HEK293 (cell line): ENCODE data around the gene CCDC175.
A peak's percentile ranks its signal among the peaks of the same experiment; 100 is the strongest.

Experiments used
- CTCF ChIA-PET: fragments of 350-600 bp; formaldehyde crosslinking; extraction: SDS; loops from one replicate; lab custom pipeline; 2021; ENCODE audit warnings: antibody characterized with exemption; lab: Yijun Ruan, JAX
- POLR2A ChIA-PET: fragments of 300-600 bp; formaldehyde crosslinking; extraction: SDS; loops from one replicate; lab custom pipeline; 2020; ENCODE audit warnings: antibody characterized with exemption, inconsistent platforms; lab: Yijun Ruan, JAX
- H3K27ac ChIP-seq: fragments of 200-500 bp; sonication (Bioruptor generic); 2 replicates; pipeline ENCODE4 v1.5.1; 2014; ENCODE audit warnings: low read depth, low read length, control low read depth, inconsistent platforms; ENCODE audit errors: extremely low read depth
- H3K36me3 ChIP-seq, 2 experiments: fragments of 200-500 bp in 1 of 2; sonication (Bioruptor generic) in 1 of 2; 1 replicate in 1 of 2; 2 replicates in 1 of 2; pipeline ENCODE4 v1.5.1; 2014 to 2017; ENCODE audit warnings: inconsistent platforms in 2 of 2, low read length in 2 of 2; ENCODE audit not compliant: control insufficient read depth in 2 of 2, insufficient read depth in 1 of 2
- H3K4me1 ChIP-seq: fragments of 200-500 bp; sonication (Bioruptor generic); 2 replicates; pipeline ENCODE4 v1.5.1; 2014; ENCODE audit warnings: mild to moderate bottlenecking, low read length, inconsistent platforms; ENCODE audit not compliant: control insufficient read depth, insufficient read depth
- H3K4me3 ChIP-seq: 2 replicates; pipeline ENCODE4 v1.5.1; 2011; ENCODE audit warnings: low read depth, mild to moderate bottlenecking, control low read depth, low read length, moderate library complexity
- H3K9me3 ChIP-seq: fragments of 200-500 bp; sonication (Bioruptor generic); 2 replicates; pipeline ENCODE4 v1.5.1; 2014; ENCODE audit warnings: low read depth, low read length, inconsistent platforms; ENCODE audit not compliant: control insufficient read depth, insufficient read depth
- BCL11B ChIP-seq: fragments of 450-650 bp; formaldehyde crosslinking; IDR thresholded peaks from 2 replicates; pipeline ENCODE4 v1.5.1; 2016; ENCODE audit warnings: low read depth, missing biosample characterization, missing genetic modification characterization
- SP2 ChIP-seq: fragments of 450-650 bp; formaldehyde crosslinking; IDR thresholded peaks from 2 replicates; pipeline ENCODE4 v1.5.1; 2016; ENCODE audit warnings: missing biosample characterization, missing genetic modification characterization
- ZBTB20 ChIP-seq: fragments of 450-650 bp; formaldehyde crosslinking; IDR thresholded peaks from 2 replicates; pipeline ENCODE4 v1.5.1; 2016; ENCODE audit warnings: missing biosample characterization, missing genetic modification characterization
- ZBTB48 ChIP-seq: fragments of 450-650 bp; formaldehyde crosslinking; IDR thresholded peaks from 2 replicates; pipeline ENCODE4 v1.5.1; 2016; ENCODE audit warnings: missing biosample characterization, missing genetic modification characterization
- ZNF138 ChIP-seq: fragments of 450-650 bp; formaldehyde crosslinking; IDR thresholded peaks from 2 replicates; pipeline ENCODE4 v1.5.1; 2016; ENCODE audit warnings: missing biosample characterization, missing genetic modification characterization, borderline replicate concordance
- ZNF140 ChIP-seq: fragments of 450-650 bp; formaldehyde crosslinking; IDR thresholded peaks from 2 replicates; pipeline ENCODE4 v1.5.1; 2016; ENCODE audit warnings: missing biosample characterization, missing genetic modification characterization
- ZNF211 ChIP-seq: fragments of 450-650 bp; formaldehyde crosslinking; IDR thresholded peaks from 2 replicates; pipeline ENCODE4 v1.5.1; 2016; ENCODE audit warnings: low read depth, missing biosample characterization, missing genetic modification characterization
- ZNF324 ChIP-seq: fragments of 450-650 bp; formaldehyde crosslinking; IDR thresholded peaks from 2 replicates; pipeline ENCODE4 v1.5.1; 2016; ENCODE audit warnings: missing biosample characterization, missing genetic modification characterization
- ZNF335 ChIP-seq: fragments of 450-650 bp; formaldehyde crosslinking; conservative IDR thresholded peaks from 2 replicates; pipeline ENCODE4 v1.5.1; 2016; ENCODE audit warnings: missing biosample characterization, missing genetic modification characterization
- ZNF350 ChIP-seq: fragments of 450-650 bp; formaldehyde crosslinking; IDR thresholded peaks from 2 replicates; pipeline ENCODE4 v1.5.0; 2017; ENCODE audit warnings: missing biosample characterization, mild to moderate bottlenecking, missing genetic modification characterization
- ZNF555 ChIP-seq: fragments of 450-650 bp; formaldehyde crosslinking; conservative IDR thresholded peaks from 2 replicates; pipeline ENCODE4 v1.5.1; 2017; ENCODE audit warnings: missing biosample characterization, mild to moderate bottlenecking, missing genetic modification characterization, inconsistent platforms
- ZNF654 ChIP-seq: fragments of 450-650 bp; formaldehyde crosslinking; IDR thresholded peaks from 2 replicates; pipeline ENCODE4 v1.5.1; 2016; ENCODE audit warnings: low read depth, missing biosample characterization, missing genetic modification characterization
- ZNF658 ChIP-seq: fragments of 450-650 bp; formaldehyde crosslinking; IDR thresholded peaks from 2 replicates; pipeline ENCODE4; 2016; ENCODE audit warnings: missing biosample characterization, missing genetic modification characterization
- ZNF660 ChIP-seq: fragments of 450-650 bp; IDR thresholded peaks from 2 replicates; pipeline ENCODE4 v1.5.1; 2018; ENCODE audit warnings: missing biosample characterization, mild to moderate bottlenecking, missing genetic modification characterization
- TF ChIP-seq, protein P1 (sequence below): fragments of 450-650 bp; formaldehyde crosslinking; IDR thresholded peaks from 2 replicates; pipeline ENCODE4 v1.5.1; 2017; ENCODE audit warnings: missing biosample characterization, missing genetic modification characterization
- TF ChIP-seq, protein P2 (sequence below): fragments of 450-650 bp; formaldehyde crosslinking; IDR thresholded peaks from 2 replicates; pipeline ENCODE4 v1.5.1; 2016; ENCODE audit warnings: missing biosample characterization, missing genetic modification characterization
- TF ChIP-seq, protein P3 (sequence below): fragments of 450-650 bp; formaldehyde crosslinking; IDR thresholded peaks from 2 replicates; pipeline ENCODE4 v1.5.1; 2016; ENCODE audit warnings: missing biosample characterization, missing genetic modification characterization, low read depth
- TF ChIP-seq, protein P4 (sequence below): fragments of 450-650 bp; formaldehyde crosslinking; IDR thresholded peaks from 2 replicates; pipeline ENCODE4 v1.5.1; 2016; ENCODE audit warnings: missing biosample characterization, missing genetic modification characterization
- TF ChIP-seq, protein P5 (sequence below): fragments of 450-650 bp; formaldehyde crosslinking; IDR thresholded peaks from 2 replicates; pipeline ENCODE4 v1.5.1; 2016; ENCODE audit warnings: missing biosample characterization, missing genetic modification characterization

CCDC175 gene

DNA sequence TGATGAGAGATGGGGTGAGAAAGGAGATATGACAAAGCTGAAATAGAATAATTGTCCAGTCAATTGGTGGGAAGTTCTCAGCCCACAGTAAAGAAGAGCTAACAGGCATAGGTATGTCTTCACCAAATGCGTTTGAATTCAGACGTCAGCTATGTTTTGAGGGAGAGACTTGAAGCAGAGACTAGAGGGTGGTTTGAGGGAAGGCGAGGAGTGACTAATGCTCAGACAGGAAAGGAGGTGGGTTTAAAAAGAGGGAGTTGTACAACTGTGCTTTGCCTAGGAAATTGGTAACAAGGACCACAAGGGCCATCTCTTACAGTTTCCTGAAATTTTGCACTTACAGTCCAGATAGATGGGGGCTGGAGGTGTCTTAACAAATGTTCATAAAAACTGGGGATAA, 85.9 kb downstream of the CCDC175 start:
- ChIA-PET CTCF (interaction anchor here (0.6 to 0.8 kb wide), 2 partner anchors 10 to 86 kb away, joined by 4 to 5 read pairs; partner anchors contain the start of gene CCDC175), POLR2A (no interaction called here)
- Histone ChIP-seq H3K9me3 (no peaks in the 10 kb centered on the region), H3K27ac (no peak overlapping the region), H3K36me3 (peaks cover 65 to 69% of the 10 kb centered on the region in 2 experiments), H3K4me3 (no peak overlapping the region), H3K4me1 (0 out of 2 replicates have a peak, but pooled peaks cover 3% of the 10 kb centered on the region)
- TF ChIP-seq, protein P1, sequence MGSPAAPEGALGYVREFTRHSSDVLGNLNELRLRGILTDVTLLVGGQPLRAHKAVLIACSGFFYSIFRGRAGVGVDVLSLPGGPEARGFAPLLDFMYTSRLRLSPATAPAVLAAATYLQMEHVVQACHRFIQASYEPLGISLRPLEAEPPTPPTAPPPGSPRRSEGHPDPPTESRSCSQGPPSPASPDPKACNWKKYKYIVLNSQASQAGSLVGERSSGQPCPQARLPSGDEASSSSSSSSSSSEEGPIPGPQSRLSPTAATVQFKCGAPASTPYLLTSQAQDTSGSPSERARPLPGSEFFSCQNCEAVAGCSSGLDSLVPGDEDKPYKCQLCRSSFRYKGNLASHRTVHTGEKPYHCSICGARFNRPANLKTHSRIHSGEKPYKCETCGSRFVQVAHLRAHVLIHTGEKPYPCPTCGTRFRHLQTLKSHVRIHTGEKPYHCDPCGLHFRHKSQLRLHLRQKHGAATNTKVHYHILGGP = no peak
- no peak for TF ChIP-seq ZNF211
- TF ChIP-seq ZNF140 (tag by site-specific recombination) = no peak
- TF ChIP-seq ZNF555 (tag by site-specific recombination) = no peak
- no peak for TF ChIP-seq ZNF138 (tag by site-specific recombination)
- TF ChIP-seq, protein P2, sequence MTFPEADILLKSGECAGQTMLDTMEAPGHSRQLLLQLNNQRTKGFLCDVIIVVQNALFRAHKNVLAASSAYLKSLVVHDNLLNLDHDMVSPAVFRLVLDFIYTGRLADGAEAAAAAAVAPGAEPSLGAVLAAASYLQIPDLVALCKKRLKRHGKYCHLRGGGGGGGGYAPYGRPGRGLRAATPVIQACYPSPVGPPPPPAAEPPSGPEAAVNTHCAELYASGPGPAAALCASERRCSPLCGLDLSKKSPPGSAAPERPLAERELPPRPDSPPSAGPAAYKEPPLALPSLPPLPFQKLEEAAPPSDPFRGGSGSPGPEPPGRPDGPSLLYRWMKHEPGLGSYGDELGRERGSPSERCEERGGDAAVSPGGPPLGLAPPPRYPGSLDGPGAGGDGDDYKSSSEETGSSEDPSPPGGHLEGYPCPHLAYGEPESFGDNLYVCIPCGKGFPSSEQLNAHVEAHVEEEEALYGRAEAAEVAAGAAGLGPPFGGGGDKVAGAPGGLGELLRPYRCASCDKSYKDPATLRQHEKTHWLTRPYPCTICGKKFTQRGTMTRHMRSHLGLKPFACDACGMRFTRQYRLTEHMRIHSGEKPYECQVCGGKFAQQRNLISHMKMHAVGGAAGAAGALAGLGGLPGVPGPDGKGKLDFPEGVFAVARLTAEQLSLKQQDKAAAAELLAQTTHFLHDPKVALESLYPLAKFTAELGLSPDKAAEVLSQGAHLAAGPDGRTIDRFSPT (tag by site-specific recombination) = no peak
- TF ChIP-seq, protein P3, sequence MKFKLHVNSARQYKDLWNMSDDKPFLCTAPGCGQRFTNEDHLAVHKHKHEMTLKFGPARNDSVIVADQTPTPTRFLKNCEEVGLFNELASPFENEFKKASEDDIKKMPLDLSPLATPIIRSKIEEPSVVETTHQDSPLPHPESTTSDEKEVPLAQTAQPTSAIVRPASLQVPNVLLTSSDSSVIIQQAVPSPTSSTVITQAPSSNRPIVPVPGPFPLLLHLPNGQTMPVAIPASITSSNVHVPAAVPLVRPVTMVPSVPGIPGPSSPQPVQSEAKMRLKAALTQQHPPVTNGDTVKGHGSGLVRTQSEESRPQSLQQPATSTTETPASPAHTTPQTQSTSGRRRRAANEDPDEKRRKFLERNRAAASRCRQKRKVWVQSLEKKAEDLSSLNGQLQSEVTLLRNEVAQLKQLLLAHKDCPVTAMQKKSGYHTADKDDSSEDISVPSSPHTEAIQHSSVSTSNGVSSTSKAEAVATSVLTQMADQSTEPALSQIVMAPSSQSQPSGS = no peak

DNA sequence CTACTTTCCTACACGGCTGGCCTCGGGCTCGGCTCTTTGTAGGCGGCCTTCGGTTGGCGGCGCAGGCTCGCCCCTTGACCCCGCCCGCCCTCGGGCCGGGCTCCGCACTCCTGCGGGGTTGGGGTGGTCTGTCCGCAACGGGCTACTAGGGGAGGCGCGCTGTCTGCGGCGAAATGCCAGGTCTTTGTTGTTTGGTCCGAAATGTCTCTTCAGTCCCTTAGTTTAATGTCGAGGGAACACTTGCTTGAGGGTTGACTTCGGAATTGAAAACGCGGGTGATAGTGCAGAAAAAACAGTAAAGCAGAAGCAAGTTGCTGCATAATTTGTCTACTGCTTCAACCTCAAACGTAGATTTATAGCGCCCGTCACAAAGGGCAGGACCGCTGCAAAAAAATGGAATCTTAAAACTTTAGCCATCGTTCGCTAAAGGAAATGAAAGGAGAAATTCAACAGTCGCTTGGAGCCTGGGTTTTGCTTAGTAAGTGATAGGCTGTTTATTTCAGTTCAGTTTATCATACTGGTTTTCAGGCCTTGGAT, 91.9 kb downstream of the CCDC175 start:
- H3K27ac ChIP-seq = peak overlapping the region; percentile 84
- H3K4me1 ChIP-seq = 0 out of 2 replicates have a peak, but pooled peaks cover 3% of the 10 kb centered on the region
- POLR2A ChIA-PET = interaction anchor here (0.8 to 2.4 kb wide), 10 partner anchors 9 to 764 kb away, joined by 3 to 18 read pairs (median 3); partner anchors contain the start of genes DAAM1, DHRS7, GPR135 and LRRC9
- TF ChIP-seq ZNF654 (no peak), ZBTB20 (0 out of 2 replicates have a peak, but pooled peaks have one; percentile 28), BCL11B (peak; percentile 75; the same call in 1 of the 2 replicates), ZNF660 (tag by site-specific recombination) (0 out of 2 replicates have a peak, but pooled peaks have one; percentile 17), ZNF658 (tag by site-specific recombination) (no peak), ZNF324 (no peak), ZNF335 (tag by site-specific recombination) (0 out of 2 replicates have a peak, but pooled peaks have one; percentile 71), ZBTB48 (peak; percentile 45; the same call in 1 of the 2 replicates), SP2 (tag by site-specific recombination) (peak; percentile 56), ZNF350 (no peak)
- TF ChIP-seq, protein P4, sequence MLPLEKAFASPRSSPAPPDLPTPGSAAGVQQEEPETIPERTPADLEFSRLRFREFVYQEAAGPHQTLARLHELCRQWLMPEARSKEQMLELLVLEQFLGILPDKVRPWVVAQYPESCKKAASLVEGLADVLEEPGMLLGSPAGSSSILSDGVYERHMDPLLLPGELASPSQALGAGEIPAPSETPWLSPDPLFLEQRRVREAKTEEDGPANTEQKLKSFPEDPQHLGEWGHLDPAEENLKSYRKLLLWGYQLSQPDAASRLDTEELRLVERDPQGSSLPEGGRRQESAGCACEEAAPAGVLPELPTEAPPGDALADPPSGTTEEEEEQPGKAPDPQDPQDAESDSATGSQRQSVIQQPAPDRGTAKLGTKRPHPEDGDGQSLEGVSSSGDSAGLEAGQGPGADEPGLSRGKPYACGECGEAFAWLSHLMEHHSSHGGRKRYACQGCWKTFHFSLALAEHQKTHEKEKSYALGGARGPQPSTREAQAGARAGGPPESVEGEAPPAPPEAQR (tag by site-specific recombination) = no peak
- TF ChIP-seq, protein P5, sequence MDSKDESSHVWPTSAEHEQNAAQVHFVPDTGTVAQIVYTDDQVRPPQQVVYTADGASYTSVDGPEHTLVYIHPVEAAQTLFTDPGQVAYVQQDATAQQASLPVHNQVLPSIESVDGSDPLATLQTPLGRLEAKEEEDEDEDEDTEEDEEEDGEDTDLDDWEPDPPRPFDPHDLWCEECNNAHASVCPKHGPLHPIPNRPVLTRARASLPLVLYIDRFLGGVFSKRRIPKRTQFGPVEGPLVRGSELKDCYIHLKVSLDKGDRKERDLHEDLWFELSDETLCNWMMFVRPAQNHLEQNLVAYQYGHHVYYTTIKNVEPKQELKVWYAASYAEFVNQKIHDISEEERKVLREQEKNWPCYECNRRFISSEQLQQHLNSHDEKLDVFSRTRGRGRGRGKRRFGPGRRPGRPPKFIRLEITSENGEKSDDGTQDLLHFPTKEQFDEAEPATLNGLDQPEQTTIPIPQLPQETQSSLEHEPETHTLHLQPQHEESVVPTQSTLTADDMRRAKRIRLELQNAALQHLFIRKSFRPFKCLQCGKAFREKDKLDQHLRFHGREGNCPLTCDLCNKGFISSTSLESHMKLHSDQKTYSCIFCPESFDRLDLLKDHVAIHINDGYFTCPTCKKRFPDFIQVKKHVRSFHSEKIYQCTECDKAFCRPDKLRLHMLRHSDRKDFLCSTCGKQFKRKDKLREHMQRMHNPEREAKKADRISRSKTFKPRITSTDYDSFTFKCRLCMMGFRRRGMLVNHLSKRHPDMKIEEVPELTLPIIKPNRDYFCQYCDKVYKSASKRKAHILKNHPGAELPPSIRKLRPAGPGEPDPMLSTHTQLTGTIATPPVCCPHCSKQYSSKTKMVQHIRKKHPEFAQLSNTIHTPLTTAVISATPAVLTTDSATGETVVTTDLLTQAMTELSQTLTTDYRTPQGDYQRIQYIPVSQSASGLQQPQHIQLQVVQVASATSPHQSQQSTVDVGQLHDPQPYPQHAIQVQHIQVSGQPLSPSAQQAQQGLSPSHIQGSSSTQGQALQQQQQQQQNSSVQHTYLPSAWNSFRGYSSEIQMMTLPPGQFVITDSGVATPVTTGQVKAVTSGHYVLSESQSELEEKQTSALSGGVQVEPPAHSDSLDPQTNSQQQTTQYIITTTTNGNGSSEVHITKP (tag by site-specific recombination) = peak; percentile 57; the same call in 1 of the 2 replicates
- H3K36me3 ChIP-seq = peaks cover 23 to 33% of the 10 kb centered on the region in 2 experiments
- CTCF ChIA-PET = interaction anchor here (0.9 to 1.9 kb wide), 5 partner anchors 10 to 22 kb away, joined by 3 to 7 read pairs (median 4); partner anchors contain the start of gene GPR135
- peak overlapping the region; percentile 84 for H3K4me3 ChIP-seq
- no peaks in the 10 kb centered on the region for H3K9me3 ChIP-seq
